Fibroblast of lung (primary cell): ENCODE data around the gene TAF11L14. TPM values are rescaled to one million over a fixed set of nuclear protein-coding genes. Genes with fewer than 3 reads are reported as not detected.
"Not testable (repeated sequence)": the region's sequence is repeated elsewhere in the genome, so short reads cannot be mapped to it uniquely, and the experiment has no call there.

Source experiments
- DNase-seq, 2 donors: peaks; one replicate each; pipeline versions ENCODE4 v3.0.0 to v3.0.0-alpha.2; 2010; ENCODE audit warnings: low read depth in 2 of 2
- H2AFZ ChIP-seq: 2 replicates; pipeline ENCODE4 v1.5.1; 2012; ENCODE audit warnings: low read length, control low read depth, inconsistent platforms
- H3K27ac ChIP-seq: 2 replicates; pipeline ENCODE4 v1.5.1; 2011; ENCODE audit warnings: low read length, control low read depth; ENCODE audit not compliant: insufficient read depth
- H3K27me3 ChIP-seq: 2 replicates; pipeline ENCODE4 v1.5.1; 2011; ENCODE audit warnings: mild to moderate bottlenecking, low read length; ENCODE audit not compliant: control insufficient read depth, insufficient read depth
- H3K36me3 ChIP-seq: 2 replicates; pipeline ENCODE4 v1.5.1; 2011; ENCODE audit warnings: low read length; ENCODE audit not compliant: control insufficient read depth, insufficient read depth
- H3K4me1 ChIP-seq: 2 replicates; pipeline ENCODE4 v1.5.1; 2011; ENCODE audit warnings: low read length; ENCODE audit not compliant: control insufficient read depth, insufficient read depth; ENCODE audit errors: extremely low read depth
- H3K4me2 ChIP-seq: 2 replicates; pipeline ENCODE4 v1.5.1; 2011; ENCODE audit warnings: low read length, control low read depth; ENCODE audit not compliant: insufficient read depth; ENCODE audit errors: extremely low read depth
- H3K4me3 ChIP-seq, 4 experiments: fragments of 200-600 bp in 1 of 4; sonication (generic) in 1 of 4; replicated peaks in 1 of 4; 2 replicates each; pipeline ENCODE4 v1.5.1; 2011 to 2016; ENCODE audit warnings: low read length in 4 of 4, low read depth in 3 of 4, mild to moderate bottlenecking in 3 of 4, control low read depth in 2 of 4, inconsistent platforms in 1 of 4, mixed read lengths in 1 of 4; ENCODE audit not compliant: insufficient read depth in 1 of 4; ENCODE audit errors: control extremely low read depth in 1 of 4
- H3K79me2 ChIP-seq: 2 replicates; pipeline ENCODE4 v1.5.1; 2012; ENCODE audit warnings: mild to moderate bottlenecking, low read length, inconsistent platforms; ENCODE audit not compliant: control insufficient read depth, insufficient read depth
- H3K9ac ChIP-seq: 2 replicates; pipeline ENCODE4 v1.5.1; 2011; ENCODE audit warnings: mild to moderate bottlenecking, low read length, control low read depth; ENCODE audit not compliant: insufficient read depth
- H3K9me3 ChIP-seq: 2 replicates; pipeline ENCODE4 v1.5.1; 2012; ENCODE audit warnings: low read depth, low read length; ENCODE audit not compliant: control insufficient read depth, insufficient read depth
- H4K20me1 ChIP-seq: 2 replicates; pipeline ENCODE4 v1.5.1; 2011; ENCODE audit warnings: low read length; ENCODE audit not compliant: control insufficient read depth, insufficient read depth; ENCODE audit errors: extremely low read depth
- EZH2 ChIP-seq: IDR thresholded peaks from 2 replicates; pipeline ENCODE4 v1.5.1; 2012; ENCODE audit warnings: low read length, control low read depth, mild to moderate bottlenecking; ENCODE audit errors: missing control alignments
- polyA plus RNA-seq, 2 donors: library from polyadenylated mRNA; depleted of rRNA in 1 of 2; stranded (reverse) in 1 of 2; unstranded in 1 of 2; fragments of >200 nt; gene quantifications; 2 replicates each; pipeline ENCODE4 v1.2.1, GENCODE V29; 2011 to 2012; ENCODE audit warnings: missing spikeins in 1 of 2
- total RNA-seq: library from RNA; depleted of rRNA; stranded (reverse); fragments of >200 nt; gene quantifications from 2 replicates; pipeline ENCODE4 v1.2.1, GENCODE V29; 2014
- TF ChIP-seq, protein P1 (sequence below), 2 donors: IDR thresholded peaks in 1 of 2; conservative IDR thresholded peaks in 1 of 2; 1 replicate in 1 of 2; 2 replicates in 1 of 2; pipeline ENCODE4 v1.5.1; 2011 to 2012; ENCODE audit warnings: low read length in 2 of 2, control low read depth in 1 of 2, inconsistent platforms in 1 of 2, low read depth in 1 of 2, mild to moderate bottlenecking in 1 of 2

The TAF11L14 gene
- total and polyA plus RNA-seq, 2 donors (not counting 1 experiment from before 2014, with no cell fraction given): not detected

DNA sequence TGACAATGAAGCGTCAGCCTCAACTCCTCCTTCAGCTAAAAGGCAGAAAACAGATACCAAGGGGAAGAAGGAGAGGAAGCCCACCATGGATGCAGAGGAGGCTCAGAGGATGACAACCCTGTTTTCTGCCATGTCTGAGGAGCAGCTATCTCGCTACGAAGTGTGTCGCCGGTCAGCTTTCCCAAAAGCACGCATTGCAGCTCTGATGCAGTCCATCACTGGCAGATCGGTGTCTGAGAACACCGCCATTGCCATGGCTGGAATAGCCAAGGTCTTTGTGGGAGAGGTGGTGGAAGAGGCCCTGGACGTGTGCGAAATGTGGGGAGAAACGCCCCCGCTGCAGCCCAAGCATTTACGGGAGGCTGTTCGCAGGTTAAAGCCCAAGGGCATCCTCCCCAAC, 29.3 kb upstream of the TAF11L14 start:
- no peaks in the 10 kb centered on the region for H3K4me1 ChIP-seq
- no peaks in the 10 kb centered on the region for H3K79me2 ChIP-seq
- no peaks in the 10 kb centered on the region for H3K36me3 ChIP-seq
- DNase-seq: no peak
- H3K27me3 ChIP-seq: no peaks in the 10 kb centered on the region
- H3K9me3 ChIP-seq: no peaks in the 10 kb centered on the region
- TF ChIP-seq EZH2: no peak
- TF ChIP-seq, protein P1, sequence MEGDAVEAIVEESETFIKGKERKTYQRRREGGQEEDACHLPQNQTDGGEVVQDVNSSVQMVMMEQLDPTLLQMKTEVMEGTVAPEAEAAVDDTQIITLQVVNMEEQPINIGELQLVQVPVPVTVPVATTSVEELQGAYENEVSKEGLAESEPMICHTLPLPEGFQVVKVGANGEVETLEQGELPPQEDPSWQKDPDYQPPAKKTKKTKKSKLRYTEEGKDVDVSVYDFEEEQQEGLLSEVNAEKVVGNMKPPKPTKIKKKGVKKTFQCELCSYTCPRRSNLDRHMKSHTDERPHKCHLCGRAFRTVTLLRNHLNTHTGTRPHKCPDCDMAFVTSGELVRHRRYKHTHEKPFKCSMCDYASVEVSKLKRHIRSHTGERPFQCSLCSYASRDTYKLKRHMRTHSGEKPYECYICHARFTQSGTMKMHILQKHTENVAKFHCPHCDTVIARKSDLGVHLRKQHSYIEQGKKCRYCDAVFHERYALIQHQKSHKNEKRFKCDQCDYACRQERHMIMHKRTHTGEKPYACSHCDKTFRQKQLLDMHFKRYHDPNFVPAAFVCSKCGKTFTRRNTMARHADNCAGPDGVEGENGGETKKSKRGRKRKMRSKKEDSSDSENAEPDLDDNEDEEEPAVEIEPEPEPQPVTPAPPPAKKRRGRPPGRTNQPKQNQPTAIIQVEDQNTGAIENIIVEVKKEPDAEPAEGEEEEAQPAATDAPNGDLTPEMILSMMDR (conservative IDR thresholded peaks at IDR 0.05 in 1 of 2, IDR thresholded peaks at IDR 0.05 in 1 of 2; ENCODE audit: low read depth in 1 of 2, low read length in 2 of 2): no peak
- H3K27ac ChIP-seq: no peak overlapping the region
- no peak overlapping the region for H2AFZ ChIP-seq
- H3K4me3 ChIP-seq: no peak overlapping the region
- H3K9ac ChIP-seq: no peak overlapping the region
- no peaks in the 10 kb centered on the region for H4K20me1 ChIP-seq
- H3K4me2 ChIP-seq: no peak overlapping the region

DNA sequence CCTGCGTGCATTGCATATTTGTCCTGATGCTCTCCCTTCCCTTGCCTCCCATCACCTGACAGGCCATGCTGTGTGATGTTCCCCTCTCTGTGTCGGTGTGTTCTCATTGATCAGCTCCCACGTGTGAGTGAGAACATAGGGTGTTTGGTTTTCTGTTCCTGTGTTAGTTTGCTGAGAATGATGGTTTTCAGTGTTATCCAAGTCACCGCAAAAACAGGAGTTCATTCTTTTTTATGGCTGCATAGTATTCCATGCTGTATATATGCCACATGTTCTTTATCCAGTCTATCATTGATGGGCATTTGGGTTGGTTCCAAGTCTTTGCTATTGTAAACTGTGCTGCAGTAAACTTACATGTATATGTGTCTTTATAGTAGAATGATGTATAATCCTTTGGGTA, 26.8 kb upstream of the TAF11L14 start:
- not testable (repeated sequence) for H3K27ac ChIP-seq, H3K79me2 ChIP-seq, DNase-seq, H3K4me1 ChIP-seq, H3K4me2 ChIP-seq, H3K4me3 ChIP-seq, H2AFZ ChIP-seq, H3K9ac ChIP-seq, H3K27me3 ChIP-seq, H3K9me3 ChIP-seq, H3K36me3 ChIP-seq, H4K20me1 ChIP-seq

DNA sequence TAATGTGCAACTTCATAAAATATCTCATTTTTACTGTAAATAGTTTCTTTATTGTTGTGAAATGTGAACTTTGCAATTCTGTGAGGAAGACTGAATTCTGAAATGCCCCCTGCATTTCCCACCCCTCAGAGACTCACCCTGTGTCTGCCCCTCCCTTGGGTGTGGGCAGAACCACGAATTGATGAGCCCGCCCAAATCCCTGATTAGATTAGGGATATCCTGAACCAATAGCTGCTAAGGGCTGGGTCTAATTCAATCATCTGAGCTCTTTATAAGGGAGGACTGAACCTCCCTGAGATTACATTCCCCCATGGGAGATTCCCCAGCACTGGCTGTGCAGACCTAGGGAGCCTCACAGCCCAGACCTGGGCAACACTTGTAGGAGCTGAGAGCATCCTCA, 24.2 kb upstream of the TAF11L14 start, which contains the start of gene TAF11L12:
TAF11L12 (plus strand) TSS at position 301 of the 400 bp plus-strand sequence.
- not testable (repeated sequence) for H3K79me2 ChIP-seq, H3K27me3 ChIP-seq, H3K4me3 ChIP-seq, DNase-seq, H3K4me2 ChIP-seq, H3K4me1 ChIP-seq, H3K36me3 ChIP-seq, H3K9me3 ChIP-seq, H3K9ac ChIP-seq, H2AFZ ChIP-seq, H4K20me1 ChIP-seq, H3K27ac ChIP-seq

DNA sequence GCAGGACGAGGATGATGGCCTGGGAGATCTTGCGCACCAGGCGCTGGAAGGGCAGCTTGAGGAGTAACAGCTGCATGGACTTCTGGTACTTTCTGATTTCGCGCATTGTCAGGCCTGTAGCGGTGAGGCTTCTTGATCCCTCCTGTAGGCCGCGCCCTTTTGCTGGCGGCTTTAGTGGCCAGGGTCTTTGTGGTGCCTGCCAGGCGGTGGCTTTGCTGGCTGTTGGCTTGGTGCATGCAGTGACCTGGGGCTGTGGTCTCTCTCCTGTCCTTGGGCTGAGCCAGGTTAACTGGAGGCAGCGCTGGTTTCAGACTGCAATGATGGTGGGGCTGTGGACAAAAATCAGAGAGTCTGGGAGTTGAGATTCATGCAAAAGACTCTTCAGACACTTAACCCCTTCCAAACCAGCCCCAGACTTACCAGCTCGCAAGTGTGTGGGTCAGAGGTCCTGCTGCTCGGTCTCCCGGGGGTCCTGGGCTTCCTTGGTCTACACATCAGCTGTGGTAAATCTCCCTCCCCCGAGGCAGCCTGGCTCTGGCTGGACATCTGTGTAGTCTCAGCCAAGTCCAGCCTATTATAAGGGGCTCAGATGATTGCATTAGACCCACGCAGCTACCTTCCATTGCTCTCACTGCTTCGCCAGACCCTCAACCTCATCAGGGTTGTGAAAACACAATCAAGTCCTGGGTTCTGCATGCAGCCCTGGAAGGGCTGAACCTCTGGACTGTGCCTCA, 19.2 kb upstream of the TAF11L14 start:
- Histone ChIP-seq H3K4me3 (no peak overlapping the region), H3K4me2 (no peak overlapping the region), H4K20me1 (no peaks in the 10 kb centered on the region), H3K27ac (no peak overlapping the region), H3K4me1 (no peaks in the 10 kb centered on the region), H3K9ac (no peak overlapping the region), H3K79me2 (no peaks in the 10 kb centered on the region), H2AFZ (no peak overlapping the region), H3K27me3 (no peaks in the 10 kb centered on the region), H3K9me3 (no peaks in the 10 kb centered on the region), H3K36me3 (no peaks in the 10 kb centered on the region)
- DNase-seq: no peak
- TF ChIP-seq, protein P1 (conservative IDR thresholded peaks at IDR 0.05 in 1 of 2, IDR thresholded peaks at IDR 0.05 in 1 of 2; ENCODE audit: low read depth in 1 of 2, low read length in 2 of 2): no peak
- no peak for TF ChIP-seq EZH2
